GM10266 (cell line): ENCODE data around the gene PRICKLE2.

Source experiments
- DNase-seq: peaks from one replicate; pipeline ENCODE4 v3.0.0; 2012; ENCODE audit errors: extremely low spot score
- CTCF ChIP-seq: IDR thresholded peaks from 2 replicates; pipeline ENCODE4 v1.5.1; 2012; ENCODE audit warnings: mild to moderate bottlenecking, low read depth; ENCODE audit not compliant: control insufficient read depth, insufficient read depth; ENCODE audit errors: missing control alignments

PRICKLE2 gene

GRCh38 chr3:64053117-64053516 lies 172.1 kb downstream of the PRICKLE2 start:
- no peak for TF ChIP-seq CTCF
- DNase-seq, result no peak

GRCh38 chr3:64049832-64050231 lies 175.4 kb downstream of the PRICKLE2 start:
- no peak for TF ChIP-seq CTCF
- no peak for DNase-seq

- no peak for TF ChIP-seq CTCF
- DNase-seq, result no peak
Measured at GRCh38 chr3:64049136-64049535, 176.1 kb downstream of the PRICKLE2 start.

- no peak for DNase-seq
Measured at GRCh38 chr3:64048631-64049061, 176.6 kb downstream of the PRICKLE2 start.

GRCh38 chr3:64047787-64048186 lies 177.5 kb downstream of the PRICKLE2 start:
- TF ChIP-seq CTCF, result no peak
- DNase-seq, result no peak

More at GRCh38 chr3:64048631-64049061, 176.6 kb downstream of the PRICKLE2 start:
- no peak for TF ChIP-seq CTCF

GRCh38 chr3:64046996-64047594 lies 178.2 kb downstream of the PRICKLE2 start:
- TF ChIP-seq CTCF, result no peak
- DNase-seq, result no peak

GRCh38 chr3:64046592-64046991 lies 178.7 kb downstream of the PRICKLE2 start:
- DNase-seq, result no peak
- TF ChIP-seq CTCF, result no peak
